K562 (cell line): ENCODE results near the gene CMIP. TPM values are rescaled to one million over a fixed set of nuclear protein-coding genes. Genes with fewer than 3 reads are reported as not detected.

Experiments
- ATAC-seq: fragments of 200-7000 bp; cut with Tn5 transposase; 3 replicates; pipeline ENCODE4 v1.9.1; 2020; ENCODE audit warnings: moderate library complexity
- BruUV-seq: library from RNA; stranded (reverse); fragments of 400-500 nt; replicated peaks from 2 replicates; lab custom pipeline; 2021; lab: Mats Ljungman, UMichigan
- CTCF ChIA-PET: fragments of 300-600 bp; formaldehyde crosslinking; extraction: SDS; loops from one replicate; lab custom pipeline; 2021; ENCODE audit warnings: low intra/inter-chr PET ratio; lab: Yijun Ruan, JAX
- POLR2A ChIA-PET: fragments of 300-600, 350-650 bp; sonication (Branson Sonifier 250); formaldehyde crosslinking; extraction: SDS; loops from one replicate; lab custom pipeline; 2021; ENCODE audit warnings: antibody characterized with exemption, inconsistent platforms; lab: Yijun Ruan, JAX
- DNase-seq, 4 experiments: peaks; one replicate each; pipeline versions ENCODE4 v3.0.0 to v3.0.0-alpha.2; 2011 to 2018; ENCODE audit warnings: low spot score in 3 of 4, mixed read lengths in 3 of 4; ENCODE audit errors: extremely low read depth in 1 of 4
- FAIRE-seq: peaks from 2 replicates; lab custom pipeline; 2011; peaks lifted over from hg19 to GRCh38; lab: Jason Lieb, UNC
- H2AFZ ChIP-seq: 2 replicates; pipeline ENCODE4 v1.6.0; 2011; ENCODE audit warnings: low read depth, low read length, control low read depth, inconsistent platforms
- H3K27ac ChIP-seq: fragments of 200-600 bp; 3 replicates; pipeline ENCODE4 v1.8.0; 2011; ENCODE audit warnings: low read depth, mild to moderate bottlenecking, control low read depth, inconsistent platforms, low read length, moderate library complexity, mixed read lengths; ENCODE audit errors: extremely low read depth
- H3K27me3 ChIP-seq, 2 experiments: fragments of 300-600 bp in 1 of 2; 2 replicates in 1 of 2; 3 replicates in 1 of 2; pipeline versions ENCODE4 v1.6.0 to v1.8.0; 2011; ENCODE audit warnings: inconsistent platforms in 2 of 2, low read length in 2 of 2, mild to moderate bottlenecking in 1 of 2, mixed read lengths in 1 of 2, moderate library complexity in 1 of 2; ENCODE audit not compliant: control insufficient read depth in 2 of 2, insufficient read depth in 2 of 2
- H3K36me3 ChIP-seq: fragments of 300-600 bp; 3 replicates; pipeline ENCODE4 v1.8.0; 2011; ENCODE audit warnings: mild to moderate bottlenecking, low read length, inconsistent platforms; ENCODE audit not compliant: control insufficient read depth, insufficient read depth
- H3K4me1 ChIP-seq, 2 experiments: fragments of 200-600 bp in 1 of 2; replicated peaks in 1 of 2; 2 replicates in 1 of 2; 3 replicates in 1 of 2; pipeline versions ENCODE4 v1.5.1 to v1.8.0; 2011; ENCODE audit warnings: inconsistent platforms in 2 of 2, low read length in 2 of 2, mild to moderate bottlenecking in 1 of 2, mixed read lengths in 1 of 2, moderate library complexity in 1 of 2; ENCODE audit not compliant: control insufficient read depth in 2 of 2, insufficient read depth in 2 of 2
- H3K4me2 ChIP-seq: 2 replicates; pipeline ENCODE4 v1.6.1; 2011; ENCODE audit warnings: low read length, control low read depth, inconsistent platforms, mixed read lengths; ENCODE audit not compliant: insufficient read depth
- H3K4me3 ChIP-seq: fragments of 200-600 bp; sonication (generic), shearing (Covaris generic); 2 replicates; pipeline ENCODE4 v1.5.1; 2016; ENCODE audit warnings: control low read depth, inconsistent platforms
- H3K79me2 ChIP-seq: fragments of 200-600 bp; 3 replicates; pipeline ENCODE4 v1.8.0; 2011; ENCODE audit warnings: low read length, inconsistent platforms; ENCODE audit not compliant: control insufficient read depth, insufficient read depth
- H3K9ac ChIP-seq, 2 experiments: 2 replicates each; pipeline versions ENCODE4 v1.6.0 to v1.6.1; 2011; ENCODE audit warnings: low read depth in 2 of 2, low read length in 2 of 2, control low read depth in 1 of 2, inconsistent platforms in 1 of 2, mild to moderate bottlenecking in 1 of 2, mixed read lengths in 1 of 2; ENCODE audit not compliant: insufficient read depth in 1 of 2
- H3K9me1 ChIP-seq: one replicate; pipeline ENCODE4 v1.6.0; 2011; ENCODE audit warnings: inconsistent platforms, mild to moderate bottlenecking, low read length, moderate library complexity; ENCODE audit not compliant: control insufficient read depth, insufficient read depth
- H3K9me3 ChIP-seq: replicated peaks from 2 replicates; pipeline ENCODE4 v1.5.1; 2011; ENCODE audit warnings: low read depth, low read length, inconsistent platforms; ENCODE audit not compliant: control insufficient read depth, insufficient read depth
- H4K20me1 ChIP-seq: replicated peaks from 2 replicates; pipeline ENCODE4 v1.6.1; 2011; ENCODE audit warnings: low read length, inconsistent platforms, mixed read lengths; ENCODE audit not compliant: control insufficient read depth, insufficient read depth
- BCOR ChIP-seq: fragments of 450-650 bp; IDR thresholded peaks from 2 replicates; pipeline ENCODE4 v1.6.1; 2016
- ESRRA ChIP-seq: fragments of 450-650 bp; IDR thresholded peaks from 2 replicates; pipeline ENCODE4 v1.6.1; 2014; ENCODE audit warnings: low read depth, mild to moderate bottlenecking, moderate library complexity, borderline replicate concordance
- KDM1A ChIP-seq, 2 experiments: fragments of 450-650 bp; IDR thresholded peaks; 2 replicates each; pipeline ENCODE4 v1.6.1; 2016; ENCODE audit warnings: mild to moderate bottlenecking in 2 of 2
- NONO ChIP-seq, 2 experiments: fragments of 200-400 bp in 1 of 2; fragments of 450-650 bp in 1 of 2; formaldehyde crosslinking in 1 of 2; IDR thresholded peaks; 2 replicates each; pipeline ENCODE4 v1.6.1; 2017; ENCODE audit warnings: low read depth in 2 of 2, mild to moderate bottlenecking in 2 of 2, moderate library complexity in 2 of 2, low read length in 1 of 2
- PATZ1 ChIP-seq: fragments of 250-450 bp; sonication (Bioruptor Pico); IDR thresholded peaks from 2 replicates; pipeline ENCODE4 v1.5.0; 2020; ENCODE audit warnings: mild to moderate bottlenecking, borderline replicate concordance
- RBM25 ChIP-seq: fragments of 200-400 bp; formaldehyde crosslinking; IDR thresholded peaks from 2 replicates; pipeline ENCODE4 v1.6.1; 2018; ENCODE audit warnings: low read length, low read depth, moderate library complexity; ENCODE audit not compliant: severe bottlenecking
- TAF9B ChIP-seq: fragments of 450-650 bp; IDR thresholded peaks from 2 replicates; pipeline ENCODE4 v1.6.1; 2018; ENCODE audit warnings: mild to moderate bottlenecking; ENCODE audit not compliant: partially characterized antibody
- WGBS: fragments of 100-300 bp; shearing (Covaris generic); methylation state at CpG from one replicate; pipeline ENCODE4 v1.1.6; 2016; ENCODE audit warnings: low coverage, mixed read lengths; ENCODE audit not compliant: insufficient coverage; ENCODE audit errors: missing lambda C conversion rate; 5-methylcytosine and 5-hydroxymethylcytosine counted together
- in situ Hi-C: fragments of 300-500 bp; cut with MboI; formaldehyde crosslinking; loops from 4 replicates; pipeline ENCODE4 v1.15.0; 2018; ENCODE audit warnings: inconsistent platforms, mixed read lengths
- intact Hi-C: fragments of 100-400 bp; cut with micrococcal nuclease; formaldehyde crosslinking; loops from 2 replicates; pipeline ENCODE4 v1.14.2; 2022
- polyA plus RNA-seq, 8 experiments: library from polyadenylated mRNA; depleted of rRNA in 4 of 8; stranded (reverse) in 5 of 8; unstranded in 3 of 8; fragments of >200 nt; fragmentation: Nextera tagmentation in 2 of 8; fragmentation: Illumina TruSeq in 1 of 8; extraction: Ambion mirVana in 2 of 8; extraction: Trizol in 1 of 8; gene quantifications; 2 replicates each; pipeline versions ENCODE4 v1.2.1 to v1.2.3, GENCODE V29; 2011 to 2014; ENCODE audit warnings: inconsistent platforms in 1 of 8, missing spikeins in 1 of 8
- total RNA-seq, 7 experiments: library from RNA; depleted of rRNA in 6 of 7; stranded (reverse); fragments of >200 nt in 6 of 7; fragmentation: Illumina TruSeq in 2 of 7; extraction: Trizol in 2 of 7; gene quantifications; 2 replicates each; pipeline versions ENCODE4 v1.2.1 to v1.2.3, GENCODE V29; 2011 to 2021; ENCODE audit warnings: low replicate concordance in 1 of 7

CMIP gene
- total and polyA plus RNA-seq, 9 of the 15 experiments (the other 6 are each of a cell fraction or from before 2014, with no cell fraction given) = 0.94 to 82.5 (median 10.3) TPM

GRCh38 chr16:81519301-81520150 lies 74.9 kb downstream of the CMIP start:
- in situ Hi-C loops (no loop called here), intact Hi-C loops (no loop called here)
- Histone ChIP-seq H2AFZ (no peak overlapping the region), H3K4me1 (peaks cover 19 to 23% of the 10 kb centered on the region in 2 experiments; a peak in 4 of 5 replicates), H3K9ac (peak overlapping the region in 1 of 2 experiments; percentile 37; a peak in 2 of 4 replicates), H4K20me1 (peaks cover 17% of the 10 kb centered on the region; the same call in 1 of the 2 replicates), H3K4me3 (no peak overlapping the region), H3K79me2 (peaks cover 77% of the 10 kb centered on the region), H3K9me1 (peaks cover 7% of the 10 kb centered on the region), H3K4me2 (no peak overlapping the region), H3K36me3 (peaks cover 37% of the 10 kb centered on the region; the same call in 2 of the 3 replicates), H3K27me3 (no peaks in the 10 kb centered on the region), H3K9me3 (no peaks in the 10 kb centered on the region), H3K27ac (no peak overlapping the region)
- DNase-seq = no peak
- no peak for ATAC-seq
- TF ChIP-seq ESRRA = peak; percentile 69; the same call in 1 of the 2 replicates
- no peak for TF ChIP-seq TAF9B
- TF ChIP-seq NONO (IDR thresholded peaks at IDR 0.05; ENCODE audit: low read depth in 2 of 2, low read length in 1 of 2) = no peak
- peak; percentile 78 for TF ChIP-seq RBM25
- no peak for TF ChIP-seq PATZ1 (CRISPR knock-in tag)
- TF ChIP-seq BCOR = peak; percentile 68
- 0 out of 4 replicates have a peak, but pooled peaks of 1 of the 2 experiments have one; percentile 20 for TF ChIP-seq KDM1A (IDR thresholded peaks at IDR 0.05)
- CTCF ChIA-PET = no interaction called here
- no TSS peak for BruUV-seq
- FAIRE-seq = peak; percentile 29
- WGBS = 82% methylated on average over 9 of the region's 9 CpGs
- POLR2A ChIA-PET = interaction anchor here (0.5 to 0.7 kb wide), 2 partner anchors 72 to 78 kb away, joined by 3 read pairs; no protein-coding TSS in a partner anchor
